CD4-positive, CD25-positive, alpha-beta regulatory T cell (primary cell): Measurements from ENCODE around the gene NDST1. TPM values are rescaled to one million over a fixed set of nuclear protein-coding genes. Genes with fewer than 3 reads are reported as not detected.

Experiments
- ATAC-seq, 2 donors: fragments of 150-1000 bp; cut with Tn5 transposase; one replicate each; pipeline ENCODE4 v1.10.0; 2021; ENCODE audit warnings: low read depth in 2 of 2, moderate number of reproducible peaks in 2 of 2, moderate library complexity in 1 of 2
- DNase-seq, 3 donors: peaks; one replicate each; pipeline versions ENCODE4 v3.0.0 to v3.0.0-alpha.2; 2012 to 2022; ENCODE audit warnings: mixed read lengths in 1 of 3
- H3K27ac ChIP-seq: one replicate; pipeline ENCODE4 v1.7.0; 2013; ENCODE audit warnings: mild to moderate bottlenecking, low read length; ENCODE audit not compliant: insufficient read depth, poor library complexity, severe bottlenecking
- H3K27me3 ChIP-seq: one replicate; pipeline ENCODE4 v1.7.0; 2013; ENCODE audit warnings: low read length; ENCODE audit not compliant: control insufficient read depth, insufficient read depth
- H3K36me3 ChIP-seq: one replicate; pipeline ENCODE4 v1.7.0; 2013; ENCODE audit warnings: mild to moderate bottlenecking, low read length, moderate library complexity; ENCODE audit not compliant: control insufficient read depth, insufficient read depth
- H3K4me1 ChIP-seq: 2 replicates; pipeline ENCODE4 v1.7.0; 2013; ENCODE audit warnings: mild to moderate bottlenecking, low read length; ENCODE audit not compliant: insufficient read depth, control insufficient read depth, poor library complexity, severe bottlenecking
- H3K4me3 ChIP-seq: one replicate; pipeline ENCODE4 v1.7.0; 2013; ENCODE audit warnings: low read depth, mild to moderate bottlenecking, low read length, moderate library complexity
- H3K9me3 ChIP-seq, 2 experiments: 1 replicate in 1 of 2; 2 replicates in 1 of 2; pipeline ENCODE4 v1.7.0; 2013; ENCODE audit warnings: low read length in 2 of 2, mild to moderate bottlenecking in 1 of 2, moderate library complexity in 1 of 2; ENCODE audit not compliant: control insufficient read depth in 2 of 2
- H3K27ac Mint-ChIP-seq, 3 donors: one replicate each; pipeline ENCODE4 v1.8.0; 2020 to 2022; ENCODE audit warnings: mild to moderate bottlenecking in 3 of 3, mixed read lengths in 3 of 3, moderate library complexity in 2 of 3
- H3K27me3 Mint-ChIP-seq: one replicate; pipeline ENCODE4 v1.8.0; 2022; ENCODE audit warnings: mild to moderate bottlenecking, mixed read lengths
- H3K36me3 Mint-ChIP-seq: one replicate; pipeline ENCODE4 v1.8.0; 2020; ENCODE audit warnings: mixed read lengths
- H3K4me1 Mint-ChIP-seq, 4 donors: one replicate each; pipeline ENCODE4 v1.8.0; 2020 to 2022; ENCODE audit warnings: mixed read lengths in 4 of 4, mild to moderate bottlenecking in 1 of 4
- H3K4me3 Mint-ChIP-seq, 4 donors: one replicate each; pipeline ENCODE4 v1.8.0; 2020 to 2022; ENCODE audit warnings: mild to moderate bottlenecking in 4 of 4, mixed read lengths in 4 of 4, moderate library complexity in 3 of 4
- H3K9me3 Mint-ChIP-seq, 7 donors: one replicate each; pipeline ENCODE4 v1.8.0; 2020 to 2022; ENCODE audit warnings: mixed read lengths in 7 of 7, mild to moderate bottlenecking in 3 of 7, moderate library complexity in 2 of 7
- polyA plus RNA-seq, 4 donors: library from polyadenylated mRNA; unstranded; fragments of 300-500 nt; fragmentation: Illumina TruSeq; gene quantifications; one replicate each; pipeline ENCODE4 v1.2.3, GENCODE V29; 2021
- total RNA-seq: library from RNA; stranded (reverse); gene quantifications from one replicate; pipeline ENCODE4 v1.2.3, GENCODE V29; 2022

Gene NDST1
- total and polyA plus RNA-seq, 5 donors from 2014 or later: 2.4 TPM; not detected in 4

DNA sequence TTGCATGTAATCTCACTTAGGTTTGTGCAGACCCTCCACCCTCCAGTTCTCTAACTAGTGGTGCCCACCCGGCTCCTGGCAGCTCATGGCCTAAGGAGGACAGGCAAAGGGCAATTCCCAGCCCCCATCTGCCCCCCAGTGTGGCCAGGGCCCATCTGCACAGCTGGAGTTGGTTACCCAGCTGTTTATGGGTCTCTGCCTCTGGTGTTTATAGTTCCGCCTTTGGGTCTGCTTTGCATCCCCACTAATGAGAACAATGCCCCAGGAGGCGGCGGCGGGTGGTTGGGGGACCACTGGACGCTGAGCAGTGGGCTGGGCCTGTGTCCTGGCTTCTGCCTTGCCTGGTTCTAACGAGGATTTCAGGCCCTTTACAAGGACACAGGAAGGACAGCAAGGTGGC, 62.4 kb downstream of the NDST1 start:
- Histone ChIP-seq H3K9me3 (no peaks in the 10 kb centered on the region), H3K4me3 (no peak overlapping the region), H3K27me3 (no peaks in the 10 kb centered on the region), H3K4me1 (no peaks in the 10 kb centered on the region), H3K27ac (no peak overlapping the region), H3K36me3 (no peaks in the 10 kb centered on the region)
- Mint-ChIP-seq H3K27me3 (peaks cover 8% of the 10 kb centered on the region), H3K36me3 (no peaks in the 10 kb centered on the region), H3K4me1 (no peaks in the 10 kb centered on the region), H3K9me3 (peaks cover 0 to 2% (median 0%) of the 10 kb centered on the region in 7 donors), H3K27ac (no peak overlapping the region), H3K4me3 (no peak overlapping the region)
- no peak for DNase-seq
- ATAC-seq: no peak

- Mint-ChIP-seq H3K4me3 (no peak overlapping the region), H3K36me3 (no peaks in the 10 kb centered on the region), H3K27ac (no peak overlapping the region), H3K27me3 (peaks cover 4% of the 10 kb centered on the region), H3K9me3 (peaks cover 0 to 2% (median 0%) of the 10 kb centered on the region in 7 donors), H3K4me1 (no peaks in the 10 kb centered on the region)
- no peaks in the 10 kb centered on the region for H3K27me3 ChIP-seq
- no peak overlapping the region for H3K27ac ChIP-seq
- ATAC-seq (no peak), DNase-seq (no peak)
- H3K9me3 ChIP-seq: no peaks in the 10 kb centered on the region
- no peaks in the 10 kb centered on the region for H3K4me1 ChIP-seq
- H3K4me3 ChIP-seq: no peak overlapping the region
- H3K36me3 ChIP-seq: no peaks in the 10 kb centered on the region
These were observed 63.9 kb downstream of the NDST1 start for GRCh38 chr5:150571836-150572235.

GRCh38 chr5:150573216-150573615, 65.3 kb downstream of the NDST1 start:
- no peak overlapping the region for H3K4me3 ChIP-seq
- H3K36me3 ChIP-seq: no peaks in the 10 kb centered on the region
- no peaks in the 10 kb centered on the region for H3K27me3 ChIP-seq
- no peak for DNase-seq
- Mint-ChIP-seq H3K27me3 (no peaks in the 10 kb centered on the region), H3K9me3 (no peaks in the 10 kb centered on the region), H3K4me1 (no peaks in the 10 kb centered on the region), H3K36me3 (no peaks in the 10 kb centered on the region), H3K27ac (no peak overlapping the region), H3K4me3 (no peak overlapping the region)
- H3K9me3 ChIP-seq: no peaks in the 10 kb centered on the region
- H3K27ac ChIP-seq: no peak overlapping the region
- ATAC-seq: no peak
- H3K4me1 ChIP-seq: no peaks in the 10 kb centered on the region

DNA sequence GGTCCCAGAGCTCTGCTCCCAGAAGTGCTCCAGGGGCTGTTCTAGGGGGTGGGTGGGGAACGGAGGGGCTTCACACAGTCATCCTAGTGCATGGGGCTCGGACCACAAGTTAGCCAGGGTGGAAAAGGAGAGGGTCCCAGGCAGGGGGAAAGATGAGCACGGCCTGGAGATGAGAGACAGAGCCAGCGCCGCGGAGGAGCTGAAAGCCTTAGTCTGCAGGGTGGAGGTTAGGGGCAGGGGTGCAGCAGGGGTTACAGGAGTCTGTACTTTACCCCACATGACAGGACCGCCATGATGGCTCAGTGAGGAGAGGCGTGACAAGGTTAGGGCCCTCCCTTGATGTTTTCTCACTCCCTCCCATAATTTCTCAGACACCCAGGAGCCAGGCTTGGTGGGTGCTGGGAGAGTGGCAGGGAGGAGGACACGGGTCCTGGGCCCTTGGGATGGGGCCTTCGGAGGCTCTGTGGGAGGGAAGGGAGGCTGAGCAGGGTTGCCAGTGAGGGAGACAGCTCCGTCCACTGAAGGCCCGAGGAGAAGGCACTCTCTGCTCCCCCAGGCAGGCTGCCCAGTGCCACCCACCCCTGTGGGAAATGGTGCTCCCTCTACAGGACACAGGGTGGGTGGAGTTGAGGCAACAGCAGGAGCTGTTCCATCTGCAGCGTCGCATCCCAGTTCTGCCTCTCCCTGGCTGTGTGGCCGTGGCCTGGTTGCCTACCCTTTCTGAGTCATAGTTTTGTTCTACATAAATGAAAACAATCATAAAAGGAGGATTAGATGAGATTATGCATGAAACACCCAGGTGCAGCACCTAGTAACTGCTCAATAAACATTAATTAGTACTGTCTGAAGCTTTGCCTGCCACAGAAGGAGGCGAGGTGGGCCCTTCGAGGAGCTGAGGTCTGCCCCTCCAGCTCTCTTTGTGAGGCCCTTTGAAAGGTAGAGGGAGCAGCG, 66.2 kb downstream of the NDST1 start:
- no peak overlapping the region for H3K27ac Mint-ChIP-seq
- no peaks in the 10 kb centered on the region for H3K36me3 Mint-ChIP-seq
- Histone ChIP-seq H3K36me3 (no peaks in the 10 kb centered on the region), H3K4me1 (no peaks in the 10 kb centered on the region), H3K27ac (no peak overlapping the region), H3K27me3 (no peaks in the 10 kb centered on the region), H3K4me3 (no peak overlapping the region), H3K9me3 (no peaks in the 10 kb centered on the region)
- no peaks in the 10 kb centered on the region for H3K4me1 Mint-ChIP-seq
- DNase-seq (no peak), ATAC-seq (no peak)
- H3K27me3 Mint-ChIP-seq: no peaks in the 10 kb centered on the region
- H3K9me3 Mint-ChIP-seq: no peaks in the 10 kb centered on the region
- no peak overlapping the region for H3K4me3 Mint-ChIP-seq

DNA sequence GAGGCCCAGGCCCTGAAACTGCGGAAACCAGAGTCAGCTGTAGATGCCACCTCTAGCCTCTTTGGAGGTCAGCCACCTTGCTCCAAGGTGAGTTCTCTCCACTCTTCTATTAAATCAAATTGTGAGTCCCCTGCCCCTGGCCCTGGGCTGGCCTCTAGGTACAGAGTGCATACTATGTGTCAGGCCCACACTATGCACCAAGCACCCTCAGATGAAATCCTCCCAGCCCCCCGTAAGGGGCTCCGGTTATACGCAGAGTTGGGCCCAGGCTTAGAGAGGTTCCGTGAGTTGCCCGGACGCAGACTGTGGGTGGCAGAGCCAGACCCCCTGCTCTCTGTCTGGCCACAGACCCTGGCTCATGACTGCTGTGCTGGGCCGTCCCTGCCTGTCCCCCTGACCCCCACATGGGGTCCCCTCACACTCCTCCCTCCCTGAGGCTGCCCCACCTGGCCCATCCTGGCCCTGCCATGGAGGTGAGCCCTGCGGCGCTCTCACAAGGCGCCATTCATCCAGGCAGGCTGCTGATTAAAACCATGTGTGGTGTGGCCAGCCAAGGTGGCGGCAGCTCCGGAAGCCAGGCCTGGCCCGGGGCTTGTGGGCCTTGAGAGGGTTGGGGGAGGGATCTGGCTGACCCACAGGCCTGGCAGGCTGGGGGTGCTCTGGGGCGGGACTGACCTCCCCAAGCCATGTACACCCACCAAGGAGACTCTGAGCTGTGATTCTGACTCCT, 67.1 kb downstream of the NDST1 start:
- Mint-ChIP-seq H3K27me3 (no peaks in the 10 kb centered on the region), H3K36me3 (no peaks in the 10 kb centered on the region), H3K4me1 (no peaks in the 10 kb centered on the region), H3K27ac (no peak overlapping the region), H3K4me3 (no peak overlapping the region), H3K9me3 (no peaks in the 10 kb centered on the region)
- Histone ChIP-seq H3K36me3 (no peaks in the 10 kb centered on the region), H3K27me3 (no peaks in the 10 kb centered on the region), H3K9me3 (no peaks in the 10 kb centered on the region), H3K4me1 (no peaks in the 10 kb centered on the region), H3K27ac (no peak overlapping the region), H3K4me3 (no peak overlapping the region)
- no peak for ATAC-seq
- DNase-seq: no peak

DNA sequence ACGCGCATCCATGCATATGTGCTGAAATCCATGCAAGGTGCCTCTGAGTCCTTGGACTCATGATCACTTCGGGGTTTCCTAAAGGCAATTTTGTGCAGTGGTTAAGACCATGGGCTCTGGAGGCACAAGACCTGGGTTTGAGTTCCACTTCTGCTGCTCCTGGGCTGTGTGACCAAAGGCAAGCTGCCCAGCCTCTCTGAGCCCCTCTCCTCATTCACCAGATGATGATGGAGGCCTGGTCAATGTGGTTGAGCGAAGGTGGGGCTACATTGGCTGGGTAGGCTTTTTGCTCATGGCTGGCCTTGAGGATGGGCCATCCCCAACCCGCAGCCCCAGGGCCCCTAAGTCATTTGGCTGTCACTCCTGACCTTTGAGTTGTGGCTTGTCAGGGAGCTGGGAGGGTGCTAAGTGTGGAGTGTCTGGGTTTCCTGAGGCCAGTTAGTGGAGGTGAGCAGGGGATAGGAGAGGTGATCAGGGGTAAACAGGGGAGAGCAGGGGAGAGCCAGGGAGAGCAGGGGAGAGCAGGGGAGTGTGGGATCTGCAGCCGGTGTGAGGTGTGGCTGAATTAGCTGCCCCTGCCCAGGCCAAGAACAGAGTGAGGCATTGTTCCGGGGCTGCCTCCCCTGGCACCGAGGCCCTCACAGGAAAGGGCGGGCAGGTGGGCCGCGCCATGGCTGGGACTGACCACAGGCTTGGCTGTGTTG, 68.0 kb downstream of the NDST1 start:
- no peaks in the 10 kb centered on the region for H3K36me3 Mint-ChIP-seq
- no peaks in the 10 kb centered on the region for H3K9me3 ChIP-seq
- H3K4me3 Mint-ChIP-seq: no peak overlapping the region
- DNase-seq (no peak), ATAC-seq (no peak)
- no peaks in the 10 kb centered on the region for H3K27me3 Mint-ChIP-seq
- H3K27ac Mint-ChIP-seq: no peak overlapping the region
- H3K4me1 ChIP-seq: no peaks in the 10 kb centered on the region
- H3K27ac ChIP-seq: no peak overlapping the region
- H3K27me3 ChIP-seq: no peaks in the 10 kb centered on the region
- no peak overlapping the region for H3K4me3 ChIP-seq
- no peaks in the 10 kb centered on the region for H3K9me3 Mint-ChIP-seq
- no peaks in the 10 kb centered on the region for H3K4me1 Mint-ChIP-seq
- no peaks in the 10 kb centered on the region for H3K36me3 ChIP-seq

GRCh38 chr5:150576449-150576949, 68.6 kb downstream of the NDST1 start:
- H3K36me3 ChIP-seq: no peaks in the 10 kb centered on the region
- no peaks in the 10 kb centered on the region for H3K27me3 ChIP-seq
- no peaks in the 10 kb centered on the region for H3K36me3 Mint-ChIP-seq
- no peaks in the 10 kb centered on the region for H3K9me3 Mint-ChIP-seq
- H3K4me3 Mint-ChIP-seq: no peak overlapping the region
- no peaks in the 10 kb centered on the region for H3K4me1 Mint-ChIP-seq
- H3K27ac ChIP-seq: no peak overlapping the region
- DNase-seq: no peak
- H3K27me3 Mint-ChIP-seq: no peaks in the 10 kb centered on the region
- H3K9me3 ChIP-seq: no peaks in the 10 kb centered on the region
- H3K4me1 ChIP-seq: no peaks in the 10 kb centered on the region
- ATAC-seq: no peak
- H3K4me3 ChIP-seq: no peak overlapping the region
- no peak overlapping the region for H3K27ac Mint-ChIP-seq
